Measurements from ENCODE around the gene ZDHHC1. TPM values are rescaled to one million over a fixed set of nuclear protein-coding genes. Genes with fewer than 3 reads are reported as not detected.

ZDHHC1 gene
- total and polyA plus RNA-seq, 2 of the 13 experiments (the other 11 are each of a cell fraction or from before 2014, with no cell fraction given) = 0.51 to 1.1 TPM

- TF ChIP-seq ZFP36 (IDR thresholded peaks at IDR 0.05; ENCODE audit: borderline replicate concordance, low read depth, low read length, partially characterized antibody) (no peak), ZNF777 (CRISPR knock-in tag; IDR thresholded peaks at IDR 0.05) (no peak), ARID5B (CRISPR knock-in tag; IDR thresholded peaks at IDR 0.05) (peak; percentile 66), ZNF784 (CRISPR knock-in tag; IDR thresholded peaks at IDR 0.05; ENCODE audit: borderline replicate concordance) (no peak), TFDP2 (CRISPR knock-in tag; IDR thresholded peaks at IDR 0.05) (peak; percentile 73), SKIL (CRISPR knock-in tag; IDR thresholded peaks at IDR 0.05; ENCODE audit: borderline replicate concordance) (peak; percentile 86; the same call in 1 of the 2 replicates), BRF2 (CRISPR knock-in tag; IDR thresholded peaks at IDR 0.05) (no peak), MNT (IDR thresholded peaks at IDR 0.05) (no peak), NFYB (CRISPR knock-in tag; IDR thresholded peaks at IDR 0.05) (no peak), TFDP1 (CRISPR knock-in tag; IDR thresholded peaks at IDR 0.05; ENCODE audit: borderline replicate concordance) (no peak; the same call in 1 of the 2 replicates), ZNF264 (CRISPR knock-in tag; IDR thresholded peaks at IDR 0.05) (0 out of 2 replicates have a peak, but pooled peaks have one; percentile 39), TBX2 (CRISPR knock-in tag; IDR thresholded peaks at IDR 0.05; ENCODE audit: borderline replicate concordance) (peak; percentile 88), TBX3 (IDR thresholded peaks at IDR 0.05; ENCODE audit: borderline replicate concordance) (peak; percentile 47; the same call in 1 of the 2 replicates), ZNF577 (CRISPR knock-in tag; IDR thresholded peaks at IDR 0.05; ENCODE audit: borderline replicate concordance, low read depth) (no peak)
These were observed 29.9 kb upstream of the ZDHHC1 start (continued) for GRCh38 chr16:67445913-67446907.

All from HepG2 (cell line).